Urinary bladder (tissue), 4 donors: ENCODE data around the gene FNDC3B. TPM values are rescaled to one million over a fixed set of nuclear protein-coding genes. Genes with fewer than 3 reads are reported as not detected.

Experiments used
- DNase-seq: peaks from one replicate; pipeline ENCODE4 v3.0.0-alpha.2; 2015; ENCODE audit errors: extremely low spot score
- H3K27ac ChIP-seq: one replicate; pipeline ENCODE4 v1.5.1; 2013; ENCODE audit warnings: low read depth, mild to moderate bottlenecking, moderate library complexity
- H3K36me3 ChIP-seq: one replicate; pipeline ENCODE4 v1.6.1; 2013; ENCODE audit warnings: mild to moderate bottlenecking, moderate library complexity; ENCODE audit not compliant: insufficient read depth
- H3K4me1 ChIP-seq: one replicate; pipeline ENCODE4 v1.6.1; 2013; ENCODE audit warnings: mild to moderate bottlenecking, moderate library complexity; ENCODE audit not compliant: insufficient read depth
- H3K4me3 ChIP-seq: one replicate; pipeline ENCODE4 v1.5.1; 2013; ENCODE audit warnings: low read depth, low read length
- WGBS: extraction: QIAGEN DNeasy Blood & Tissue Kit; methylation state at CpG from one replicate; pipeline ENCODE4 v1.1.7; 2013; 5-methylcytosine and 5-hydroxymethylcytosine counted together
- polyA plus RNA-seq: library from polyadenylated mRNA; stranded (reverse); fragments of 200-250 nt; gene quantifications from one replicate; pipeline ENCODE4 v1.2.3, GENCODE V29; 2013
- total RNA-seq: library from RNA; depleted of rRNA; stranded (reverse); fragments of >200 nt; gene quantifications from one replicate; pipeline ENCODE4 v1.2.3, GENCODE V29; 2014
- donor health status: healthy with polysubstance abuse.
- donor health status: healthy.

FNDC3B gene
- total and polyA plus RNA-seq, 2 donors, result 22.0 to 228 TPM

GRCh38 chr3:172161133-172161789, 121.9 kb downstream of the FNDC3B start:
- DNase-seq, result no peak
- Histone ChIP-seq H3K27ac (no peak overlapping the region), H3K36me3 (no peaks in the 10 kb centered on the region), H3K4me3 (no peak overlapping the region), H3K4me1 (peaks cover 3% of the 10 kb centered on the region)
- 94% methylated on average over 4 of the region's 4 CpGs for WGBS

DNA sequence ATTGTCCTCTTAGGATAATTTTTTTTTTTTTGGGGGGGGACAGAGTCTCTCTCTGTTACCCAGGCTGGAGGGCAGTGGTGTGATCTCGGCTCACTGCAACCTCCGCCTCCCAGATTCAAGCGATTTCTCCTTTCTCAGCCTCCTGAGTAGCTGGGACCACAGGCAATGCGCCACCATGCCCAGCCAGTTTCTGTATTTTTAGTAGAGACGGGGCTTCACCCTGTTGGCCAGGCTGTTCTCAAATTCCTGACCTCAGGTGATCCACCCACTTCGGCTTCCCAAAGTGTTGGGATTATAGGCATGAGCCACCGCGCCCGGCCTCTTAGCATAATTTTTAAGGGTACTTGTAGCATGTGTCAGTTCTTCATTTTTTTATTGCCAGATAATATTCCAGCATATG, 122.6 kb downstream of the FNDC3B start:
- no peak for DNase-seq
- Histone ChIP-seq H3K36me3 (no peaks in the 10 kb centered on the region), H3K4me1 (peaks cover 1% of the 10 kb centered on the region), H3K4me3 (no peak overlapping the region), H3K27ac (no peak overlapping the region)
- WGBS, result 96% methylated on average over 9 of the region's 9 CpGs

- no peaks in the 10 kb centered on the region for H3K36me3 ChIP-seq
- 92% methylated on average over 3 of the region's 3 CpGs for WGBS
These were observed 123.9 kb downstream of the FNDC3B start for GRCh38 chr3:172163320-172163719.

DNA sequence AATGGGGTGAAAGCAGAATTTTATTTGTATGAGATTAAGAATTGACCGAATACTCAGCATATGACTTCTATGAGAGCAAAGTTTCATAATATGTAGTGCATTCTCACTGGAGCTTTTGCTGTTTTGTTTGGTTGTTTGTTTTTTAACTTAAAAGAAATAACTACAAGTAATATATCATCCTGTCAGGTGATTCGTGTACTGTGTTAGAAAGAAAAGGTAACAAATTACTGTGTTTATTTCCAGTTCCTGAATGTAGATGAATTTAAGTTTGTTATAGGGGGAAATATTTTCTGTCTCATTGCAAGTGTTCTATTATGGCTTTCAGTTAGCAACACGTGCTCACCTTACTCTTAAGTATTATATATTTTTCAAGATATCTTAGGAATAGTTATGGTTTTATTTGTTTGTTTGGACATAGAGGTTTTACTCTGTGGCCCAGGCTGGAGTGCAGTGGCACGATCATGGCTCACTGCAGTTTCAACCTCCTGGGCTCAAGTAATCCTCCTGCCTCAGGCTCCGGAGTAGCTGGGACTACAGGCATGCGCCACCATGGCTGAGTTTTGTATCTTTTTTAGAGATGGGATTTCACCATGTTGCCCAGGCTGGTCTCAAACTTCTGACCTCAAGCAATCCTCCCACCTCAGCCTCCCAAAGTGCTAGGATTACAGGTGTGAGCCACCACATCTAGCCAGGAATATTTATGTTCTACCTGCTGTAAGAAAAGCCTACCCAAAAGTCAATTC, 125.4 kb downstream of the FNDC3B start:
- DNase-seq, result no peak
- WGBS, result 94% methylated on average over 6 of the region's 6 CpGs

More at GRCh38 chr3:172163320-172163719, 123.9 kb downstream of the FNDC3B start:
- H3K4me3 ChIP-seq, result no peak overlapping the region
- DNase-seq, result no peak
- no peak overlapping the region for H3K27ac ChIP-seq
- H3K4me1 ChIP-seq, result peaks cover 1% of the 10 kb centered on the region

GRCh38 chr3:172166261-172166660, 126.9 kb downstream of the FNDC3B start:
- H3K4me3 ChIP-seq, result no peak overlapping the region
- 97% methylated on average over 6 of the region's 6 CpGs for WGBS
- H3K36me3 ChIP-seq, result no peaks in the 10 kb centered on the region
- no peak overlapping the region for H3K27ac ChIP-seq
- DNase-seq, result no peak
- H3K4me1 ChIP-seq, result peaks cover 1% of the 10 kb centered on the region

More for the DNA sequence above, 125.4 kb downstream of the FNDC3B start:
- Histone ChIP-seq H3K4me1 (peaks cover 3% of the 10 kb centered on the region), H3K27ac (no peak overlapping the region), H3K36me3 (no peaks in the 10 kb centered on the region), H3K4me3 (no peak overlapping the region)

DNA sequence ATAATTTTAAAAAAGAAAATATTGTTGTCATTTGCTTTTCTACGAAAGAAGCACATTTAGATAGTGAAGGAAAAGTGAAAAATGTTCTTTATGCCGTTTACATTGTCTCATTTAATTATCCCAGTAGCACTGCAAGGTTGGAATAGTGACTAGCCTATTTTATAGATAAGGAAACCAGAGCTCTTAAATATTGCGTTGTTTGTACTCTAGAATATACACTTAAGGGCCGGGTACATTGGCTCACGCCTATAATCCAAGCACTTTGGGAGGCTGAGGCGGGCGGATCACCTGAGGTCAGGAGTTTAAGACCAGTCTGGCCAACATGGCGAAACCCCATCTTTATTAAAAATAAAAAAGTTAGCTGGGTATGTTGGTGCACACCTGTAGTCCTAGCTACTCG, 127.5 kb downstream of the FNDC3B start:
- WGBS, result 93% methylated on average over 9 of the region's 9 CpGs
- no peak for DNase-seq
- H3K4me1 ChIP-seq, result peaks cover 1% of the 10 kb centered on the region
- no peaks in the 10 kb centered on the region for H3K36me3 ChIP-seq
- H3K4me3 ChIP-seq, result no peak overlapping the region
- H3K27ac ChIP-seq, result no peak overlapping the region

DNA sequence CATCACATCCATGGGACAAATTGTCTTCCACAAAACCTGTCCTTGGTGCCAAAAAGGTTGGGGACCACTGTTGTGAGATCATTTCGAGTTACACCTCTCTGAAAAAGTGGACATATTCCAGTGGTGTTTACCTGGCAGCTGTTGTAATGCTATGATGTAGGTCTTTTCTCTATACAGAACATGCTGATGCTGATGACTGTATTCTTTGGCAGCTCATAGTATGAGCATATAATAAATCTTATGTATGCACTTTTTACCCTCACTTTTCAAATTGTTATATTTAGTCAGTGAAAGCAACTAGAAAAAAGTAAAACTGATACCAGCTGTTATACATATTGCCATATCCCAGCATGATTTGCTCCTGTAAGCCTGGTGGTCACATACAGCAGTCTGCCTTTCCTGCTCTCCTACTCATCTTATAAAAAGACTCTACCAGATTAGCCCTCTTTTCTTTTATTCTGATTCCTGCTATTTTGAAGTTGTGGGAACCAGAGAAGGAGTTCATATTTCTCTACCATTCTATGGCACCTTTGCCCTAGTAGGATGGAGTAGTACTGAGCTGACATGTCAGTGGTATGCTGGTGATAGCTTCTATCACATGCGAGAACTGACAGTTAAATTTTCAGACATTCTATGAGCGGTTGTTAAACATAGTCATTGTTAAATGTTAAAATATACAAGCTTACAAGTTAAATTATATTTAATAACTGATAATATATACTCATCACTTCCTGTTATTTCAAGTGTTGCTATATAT, 128.7 kb downstream of the FNDC3B start:
- WGBS, result 85% methylated on average over 3 of the region's 3 CpGs
- Histone ChIP-seq H3K27ac (no peak overlapping the region), H3K36me3 (no peaks in the 10 kb centered on the region), H3K4me3 (no peak overlapping the region), H3K4me1 (peaks cover 1% of the 10 kb centered on the region)
- no peak for DNase-seq

GRCh38 chr3:172170073-172170709, 130.8 kb downstream of the FNDC3B start:
- 88% methylated on average over 5 of the region's 5 CpGs for WGBS

DNA sequence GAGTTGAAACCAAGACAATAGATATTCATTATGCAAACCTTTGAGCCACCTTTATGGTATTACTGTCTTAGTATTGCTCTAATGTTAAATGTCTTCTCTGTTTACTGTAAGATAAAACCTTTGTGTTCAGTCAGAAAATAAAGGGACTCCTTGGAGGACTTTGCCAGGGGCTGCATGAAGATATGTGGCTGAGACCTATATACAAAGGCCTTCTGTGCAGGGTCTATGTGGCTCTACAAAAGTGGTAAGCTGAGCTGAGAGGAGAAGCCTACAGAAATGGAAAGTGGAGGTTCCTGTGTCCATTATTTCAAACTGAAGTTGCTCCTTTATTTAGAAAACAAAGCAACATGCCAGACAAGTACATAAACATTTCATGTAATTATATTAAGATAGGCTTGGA, 131.5 kb downstream of the FNDC3B start:
- no peak overlapping the region for H3K4me3 ChIP-seq
- no peaks in the 10 kb centered on the region for H3K36me3 ChIP-seq
- H3K27ac ChIP-seq, result no peak overlapping the region
- peaks cover 1% of the 10 kb centered on the region for H3K4me1 ChIP-seq
- no peak for DNase-seq

More at GRCh38 chr3:172170073-172170709, 130.8 kb downstream of the FNDC3B start:
- no peak for DNase-seq
- peaks cover 1% of the 10 kb centered on the region for H3K4me1 ChIP-seq
- H3K27ac ChIP-seq, result no peak overlapping the region
- no peak overlapping the region for H3K4me3 ChIP-seq
- no peaks in the 10 kb centered on the region for H3K36me3 ChIP-seq

DNA sequence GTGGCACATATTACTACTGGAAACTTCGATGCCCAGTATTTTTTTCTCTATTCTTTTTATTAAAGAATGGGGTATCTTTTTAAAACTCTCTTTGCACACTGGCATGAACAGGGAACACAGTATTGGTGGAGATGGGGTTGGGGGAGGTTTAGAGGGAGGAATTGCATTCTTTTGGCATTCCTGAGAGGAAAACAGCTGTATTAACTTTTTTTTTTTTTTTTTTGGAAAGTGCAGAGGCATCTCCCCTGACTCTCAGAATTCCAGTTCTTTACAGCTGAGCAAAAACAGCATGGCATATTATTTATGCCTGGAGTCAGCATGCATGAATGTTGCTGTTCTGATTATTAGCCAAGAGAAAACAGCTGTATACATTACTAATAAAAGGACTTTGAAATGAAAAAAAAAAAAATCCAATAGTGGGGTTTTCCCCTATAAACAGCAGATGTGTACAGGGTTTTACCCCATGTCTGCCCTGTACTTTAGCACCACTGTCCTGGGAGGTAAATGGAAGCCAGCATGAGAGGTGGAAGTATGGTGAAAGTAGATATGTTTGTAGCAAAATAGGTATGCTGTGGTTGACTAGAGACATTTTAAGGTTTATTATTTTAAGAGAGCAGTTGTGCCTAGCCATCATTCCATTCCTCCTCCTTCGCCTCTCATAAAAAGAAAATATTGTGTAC, 132.2 kb downstream of the FNDC3B start:
- no peak overlapping the region for H3K27ac ChIP-seq
- H3K36me3 ChIP-seq, result no peaks in the 10 kb centered on the region
- peaks cover 1% of the 10 kb centered on the region for H3K4me1 ChIP-seq
- H3K4me3 ChIP-seq, result no peak overlapping the region
- WGBS, result 76% methylated on average over 2 of the region's 2 CpGs
- no peak for DNase-seq

- Histone ChIP-seq H3K36me3 (no peaks in the 10 kb centered on the region), H3K27ac (no peak overlapping the region), H3K4me1 (peaks cover 3% of the 10 kb centered on the region), H3K4me3 (no peak overlapping the region)
- no peak for DNase-seq
- 80% methylated on average over 13 of the region's 13 CpGs for WGBS
These were observed 134.2 kb downstream of the FNDC3B start for GRCh38 chr3:172173316-172174254.

- Histone ChIP-seq H3K27ac (no peak overlapping the region), H3K4me1 (peaks cover 1% of the 10 kb centered on the region), H3K36me3 (no peaks in the 10 kb centered on the region), H3K4me3 (no peak overlapping the region)
- WGBS, result 50% methylated on average over 7 of the region's 7 CpGs
- DNase-seq, result no peak
These were observed 135.3 kb downstream of the FNDC3B start for GRCh38 chr3:172174513-172175253.
